Measurements from ENCODE around the gene C17orf58. TPM values are rescaled to one million over a fixed set of nuclear protein-coding genes. Genes with fewer than 3 reads are reported as not detected.
"Not testable (repeated sequence)": the region's sequence is repeated elsewhere in the genome, so short reads cannot be mapped to it uniquely, and the experiment has no call there.

C17orf58 gene
- total and polyA plus RNA-seq, 2 donors = 2.2 to 15.7 TPM

DNA sequence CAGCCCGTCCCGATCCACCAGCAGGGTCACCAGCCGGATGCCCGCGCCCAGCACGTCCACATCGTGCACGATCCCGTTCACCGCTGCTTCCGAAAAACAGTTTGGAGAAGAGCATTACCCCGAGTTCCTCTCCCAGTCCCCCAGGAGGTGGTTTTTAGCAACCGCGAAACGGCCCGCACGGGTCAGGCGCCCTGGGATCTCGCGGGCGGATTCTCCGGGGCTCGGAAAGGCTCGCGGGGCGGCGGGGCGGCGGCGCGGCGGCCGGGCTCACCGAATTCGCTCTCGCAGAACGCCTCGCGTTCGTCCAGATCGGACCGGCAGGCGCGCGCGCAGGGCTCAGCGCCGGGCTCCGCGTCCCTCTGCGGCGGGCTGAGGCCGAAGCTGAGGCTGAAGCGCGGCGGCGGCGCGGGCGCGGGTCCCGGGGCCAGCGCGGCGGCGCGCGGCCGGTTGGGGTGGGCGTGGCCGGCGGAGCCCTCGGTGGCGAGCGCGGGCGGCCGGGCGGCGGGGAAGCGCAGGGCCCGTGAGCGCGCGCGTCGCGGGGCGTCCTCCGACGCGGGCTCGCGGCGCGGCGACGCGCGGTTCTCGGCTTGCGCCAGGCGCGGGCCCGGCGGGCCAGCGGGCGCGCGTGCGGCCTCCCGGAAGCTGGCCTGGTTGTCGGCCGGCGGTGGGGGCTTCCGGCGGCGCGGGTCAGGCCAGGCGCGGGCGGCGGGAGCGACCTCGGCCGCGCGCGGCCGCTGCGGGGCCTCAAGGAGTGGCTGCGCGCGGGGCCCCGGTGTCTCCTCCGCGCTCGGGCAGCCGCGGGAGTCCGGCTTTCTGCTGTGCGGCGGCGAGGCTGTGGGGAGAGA is 2.9 kb downstream of the C17orf58 start:
- under 1% methylated on average over 144 of the region's 144 CpGs for WGBS
- H3K27me3 ChIP-seq (ENCODE audit: control insufficient read depth in 2 of 2, insufficient read depth in 1 of 2, low read length in 1 of 2) = peaks cover 45 to 66% of the 10 kb centered on the region in 2 donors
- peak overlapping the region; percentile 49 to 60 for H3K4me3 ChIP-seq (ENCODE audit: low read length in 2 of 2)
- no peaks in the 10 kb centered on the region for H3K9me3 ChIP-seq (ENCODE audit: control insufficient read depth in 2 of 2, insufficient read depth in 1 of 2, low read length in 1 of 2)
- no peaks in the 10 kb centered on the region for H3K36me3 ChIP-seq (ENCODE audit: control insufficient read depth in 2 of 2, insufficient read depth in 2 of 2, low read length in 1 of 2)
- peaks cover 7 to 25% of the 10 kb centered on the region in 2 donors for H3K4me1 ChIP-seq (ENCODE audit: control insufficient read depth in 2 of 2, insufficient read depth in 2 of 2, low read length in 2 of 2)
- H3K27ac ChIP-seq (ENCODE audit: low read depth in 1 of 2, low read length in 1 of 2) = peak overlapping the region; percentile 64 to 86
- DNase-seq (ENCODE audit: low read depth in 6 of 9, low spot score in 9 of 9) = peak in 7 of 9 donors; percentile 33 to 73 (median 41)

DNA sequence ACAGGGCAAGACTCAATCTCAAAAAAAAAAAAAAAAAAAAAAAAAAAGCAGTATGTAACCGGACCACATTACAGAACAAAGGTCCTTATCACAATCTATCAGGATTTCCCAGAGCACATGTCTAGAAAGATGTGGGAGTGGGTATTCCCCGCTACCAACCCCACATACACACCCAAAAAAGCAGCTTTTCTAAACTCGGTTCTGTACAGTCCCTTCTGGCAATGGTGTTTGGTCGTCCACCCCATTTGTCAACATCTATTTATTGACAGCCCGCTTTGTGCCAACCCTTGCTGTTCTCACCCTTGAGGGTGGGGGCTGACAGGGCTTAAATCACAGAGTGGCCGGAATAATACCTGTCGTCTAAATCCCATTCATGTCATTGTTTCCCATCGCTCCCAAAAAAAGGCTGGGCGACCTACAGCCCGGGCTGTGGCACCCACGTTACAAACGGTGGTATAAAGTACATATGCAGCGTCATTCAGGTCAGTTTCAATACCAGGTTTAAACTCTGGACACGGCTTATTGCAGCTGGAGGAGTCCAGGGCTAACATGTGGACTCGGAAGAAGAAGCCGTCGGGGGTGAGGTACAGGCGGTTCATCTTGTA is 3.6 kb downstream of the C17orf58 start:
- peaks cover 7 to 25% of the 10 kb centered on the region in 2 donors for H3K4me1 ChIP-seq (ENCODE audit: control insufficient read depth in 2 of 2, insufficient read depth in 2 of 2, low read length in 2 of 2)
- H3K27me3 ChIP-seq (ENCODE audit: control insufficient read depth in 2 of 2, insufficient read depth in 1 of 2, low read length in 1 of 2) = peaks cover 43 to 59% of the 10 kb centered on the region in 2 donors
- H3K4me3 ChIP-seq (ENCODE audit: low read length in 2 of 2) = peak overlapping the region; percentile 39 to 60
- peak in 1 of 9 donors; percentile 5 for DNase-seq (ENCODE audit: low read depth in 6 of 9, low spot score in 9 of 9)
- H3K27ac ChIP-seq (ENCODE audit: low read depth in 1 of 2, low read length in 1 of 2) = peak overlapping the region; percentile 10 to 12
- WGBS = 12% methylated on average over 18 of the region's 18 CpGs
- H3K36me3 ChIP-seq (ENCODE audit: control insufficient read depth in 2 of 2, insufficient read depth in 2 of 2, low read length in 1 of 2) = no peaks in the 10 kb centered on the region
- H3K9me3 ChIP-seq (ENCODE audit: control insufficient read depth in 2 of 2, insufficient read depth in 1 of 2, low read length in 1 of 2) = no peaks in the 10 kb centered on the region

DNA sequence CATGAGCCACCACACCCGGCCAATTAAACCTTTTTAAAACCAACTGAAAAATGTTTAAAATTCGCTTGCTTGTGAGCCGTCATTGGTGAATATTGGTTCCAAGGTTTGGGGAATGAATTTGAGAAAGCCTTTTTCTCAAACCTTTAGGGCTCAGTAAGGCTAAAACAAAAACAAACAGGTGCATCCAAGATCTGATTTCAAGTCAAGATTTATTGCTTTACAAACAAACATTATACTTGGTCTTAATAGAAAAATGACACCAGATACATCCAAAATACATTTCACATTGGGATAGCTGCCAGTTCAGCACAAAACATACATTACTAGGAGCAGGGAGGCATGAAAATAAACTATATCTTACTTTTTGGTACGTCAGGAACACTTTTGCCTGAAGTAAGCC is 5.4 kb downstream of the C17orf58 start:
- peaks cover 7 to 24% of the 10 kb centered on the region in 2 donors for H3K4me1 ChIP-seq (ENCODE audit: control insufficient read depth in 2 of 2, insufficient read depth in 2 of 2, low read length in 2 of 2)
- 96% methylated on average over 4 of the region's 4 CpGs for WGBS
- no peak overlapping the region for H3K4me3 ChIP-seq (ENCODE audit: low read length in 2 of 2)
- DNase-seq (ENCODE audit: low read depth in 6 of 9, low spot score in 9 of 9) = no peak
- no peaks in the 10 kb centered on the region for H3K9me3 ChIP-seq (ENCODE audit: control insufficient read depth in 2 of 2, insufficient read depth in 1 of 2, low read length in 1 of 2)
- H3K27ac ChIP-seq (ENCODE audit: low read depth in 1 of 2, low read length in 1 of 2) = no peak overlapping the region
- H3K36me3 ChIP-seq (ENCODE audit: control insufficient read depth in 2 of 2, insufficient read depth in 2 of 2, low read length in 1 of 2) = no peaks in the 10 kb centered on the region
- H3K27me3 ChIP-seq (ENCODE audit: control insufficient read depth in 2 of 2, insufficient read depth in 1 of 2, low read length in 1 of 2) = peaks cover 37 to 41% of the 10 kb centered on the region in 2 donors

DNA sequence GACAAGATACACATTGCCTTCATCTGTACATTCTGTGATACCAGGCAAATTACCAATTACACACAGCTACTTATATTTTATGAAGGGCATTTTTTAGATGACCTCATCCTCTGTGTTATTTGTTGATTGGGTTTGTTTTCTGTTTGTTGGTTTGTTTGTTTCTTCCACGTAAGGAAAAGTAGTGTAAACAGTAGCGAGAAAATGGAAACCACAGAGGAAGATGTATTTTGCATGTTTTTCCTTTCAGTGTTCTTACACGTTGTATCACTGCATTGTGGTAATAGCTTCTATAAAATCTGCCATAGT is 12.9 kb downstream of the C17orf58 start:
- 97% methylated on average over 3 of the region's 3 CpGs for WGBS
- Histone ChIP-seq H3K9me3 (ENCODE audit: control insufficient read depth in 2 of 2, insufficient read depth in 1 of 2, low read length in 1 of 2) (no peaks in the 10 kb centered on the region), H3K4me3 (ENCODE audit: low read length in 2 of 2) (no peak overlapping the region), H3K4me1 (ENCODE audit: control insufficient read depth in 2 of 2, insufficient read depth in 2 of 2, low read length in 2 of 2) (no peaks in the 10 kb centered on the region), H3K36me3 (ENCODE audit: control insufficient read depth in 2 of 2, insufficient read depth in 2 of 2, low read length in 1 of 2) (peaks cover 17 to 29% of the 10 kb centered on the region in 2 donors), H3K27me3 (ENCODE audit: control insufficient read depth in 2 of 2, insufficient read depth in 1 of 2, low read length in 1 of 2) (no peaks in the 10 kb centered on the region), H3K27ac (ENCODE audit: low read depth in 1 of 2, low read length in 1 of 2) (no peak overlapping the region)
- no peak for DNase-seq (ENCODE audit: low read depth in 6 of 9, low spot score in 9 of 9)

DNA sequence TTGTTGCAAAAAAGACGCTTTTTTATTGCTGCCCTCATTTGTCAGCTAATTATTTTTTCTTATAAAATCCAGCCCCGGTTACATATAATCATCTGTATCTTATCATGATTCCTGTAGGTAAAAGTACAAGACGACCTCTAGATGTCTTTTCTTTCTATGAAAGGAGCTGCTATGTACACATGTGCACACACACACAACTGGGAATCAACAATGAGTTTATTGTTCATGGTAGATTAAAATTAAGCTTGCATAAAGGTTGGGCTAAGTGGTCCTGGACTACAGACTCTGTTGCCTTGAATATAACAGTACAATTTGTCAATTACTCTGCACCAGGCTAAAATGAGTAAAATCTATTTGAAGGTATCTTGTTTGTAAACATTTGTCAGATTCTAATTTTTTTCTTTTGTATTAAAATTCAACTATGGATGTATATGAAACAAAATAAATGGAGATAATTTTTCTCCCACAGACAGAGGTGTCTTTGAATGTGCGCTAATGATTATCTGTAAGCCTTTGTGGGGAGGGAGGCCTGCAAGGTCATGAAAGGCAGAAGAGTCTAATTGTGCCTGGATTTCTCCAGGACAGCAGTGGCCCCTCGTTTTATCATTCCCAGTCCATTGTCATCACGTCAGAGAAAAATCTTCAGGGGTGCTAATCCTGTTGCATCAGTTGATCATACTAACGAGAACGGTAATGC is 13.4 kb downstream of the C17orf58 start:
- 98% methylated on average over 8 of the region's 8 CpGs for WGBS
- Histone ChIP-seq H3K36me3 (ENCODE audit: control insufficient read depth in 2 of 2, insufficient read depth in 2 of 2, low read length in 1 of 2) (peaks cover 18 to 30% of the 10 kb centered on the region in 2 donors), H3K4me1 (ENCODE audit: control insufficient read depth in 2 of 2, insufficient read depth in 2 of 2, low read length in 2 of 2) (no peaks in the 10 kb centered on the region), H3K27me3 (ENCODE audit: control insufficient read depth in 2 of 2, insufficient read depth in 1 of 2, low read length in 1 of 2) (no peaks in the 10 kb centered on the region), H3K4me3 (ENCODE audit: low read length in 2 of 2) (no peak overlapping the region), H3K9me3 (ENCODE audit: control insufficient read depth in 2 of 2, insufficient read depth in 1 of 2, low read length in 1 of 2) (no peaks in the 10 kb centered on the region), H3K27ac (ENCODE audit: low read depth in 1 of 2, low read length in 1 of 2) (no peak overlapping the region)
- no peak for DNase-seq (ENCODE audit: low read depth in 6 of 9, low spot score in 9 of 9)

DNA sequence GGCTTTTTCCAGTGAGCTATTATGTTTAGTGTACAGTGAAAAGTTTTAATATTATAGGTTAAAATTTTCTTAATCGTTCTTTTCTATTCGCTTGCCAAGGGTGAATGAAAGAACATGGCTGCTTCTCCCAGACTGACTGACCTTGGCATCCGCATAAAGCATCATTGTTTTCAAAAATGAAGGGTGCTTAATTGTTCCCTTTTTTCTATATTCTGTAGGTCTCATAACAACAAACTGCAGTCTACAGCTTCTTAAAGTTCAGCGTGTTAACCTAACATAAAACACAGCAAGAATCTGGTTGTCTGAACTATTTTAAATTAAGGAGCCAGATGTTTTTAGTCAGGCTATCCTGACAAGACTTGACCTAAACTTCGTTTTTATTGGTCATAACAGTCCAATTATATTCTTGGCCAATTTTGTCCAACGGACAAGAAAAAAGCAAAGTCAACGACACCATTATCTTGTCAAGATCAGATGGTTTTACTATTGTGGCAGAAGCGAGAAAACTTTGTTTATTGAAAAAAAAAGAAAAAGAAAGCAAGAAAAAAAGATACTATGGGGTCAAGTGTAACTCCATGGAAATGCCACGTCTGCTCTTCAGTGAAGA is 14.1 kb downstream of the C17orf58 start:
- 97% methylated on average over 9 of the region's 9 CpGs for WGBS

DNA sequence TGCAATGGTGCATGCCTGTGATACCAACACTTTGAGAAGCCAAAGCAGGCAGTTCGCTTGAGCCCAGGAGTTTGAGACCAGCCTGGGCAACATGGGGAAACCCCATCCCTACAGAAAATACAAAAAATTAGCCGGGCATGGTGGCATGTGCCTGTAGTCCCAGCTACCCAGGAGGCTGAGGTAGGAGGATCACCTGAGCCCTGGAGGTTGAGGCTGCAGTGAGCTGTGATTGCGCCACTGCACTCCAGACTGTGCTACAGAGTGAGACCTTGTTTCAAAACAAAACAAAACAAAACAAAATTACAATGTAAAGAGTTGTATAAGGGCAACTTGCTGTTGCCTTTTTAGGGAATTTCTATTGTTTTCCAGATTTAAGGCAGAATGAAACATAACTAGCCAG is 15.4 kb downstream of the C17orf58 start:
- peaks cover 28 to 45% of the 10 kb centered on the region in 2 donors for H3K36me3 ChIP-seq (ENCODE audit: control insufficient read depth in 2 of 2, insufficient read depth in 2 of 2, low read length in 1 of 2)
- DNase-seq (ENCODE audit: low read depth in 6 of 9, low spot score in 9 of 9); H3K27ac ChIP-seq (ENCODE audit: low read depth in 1 of 2, low read length in 1 of 2); H3K9me3 ChIP-seq (ENCODE audit: control insufficient read depth in 2 of 2, insufficient read depth in 1 of 2, low read length in 1 of 2); H3K4me1 ChIP-seq (ENCODE audit: control insufficient read depth in 2 of 2, insufficient read depth in 2 of 2, low read length in 2 of 2); H3K4me3 ChIP-seq (ENCODE audit: low read length in 2 of 2); H3K27me3 ChIP-seq (ENCODE audit: control insufficient read depth in 2 of 2, insufficient read depth in 1 of 2, low read length in 1 of 2): not testable (repeated sequence)
- 66% methylated on average over 3 of the region's 3 CpGs for WGBS

More for the DNA sequence above, 14.1 kb downstream of the C17orf58 start:
- Histone ChIP-seq H3K9me3 (ENCODE audit: control insufficient read depth in 2 of 2, insufficient read depth in 1 of 2, low read length in 1 of 2) (no peaks in the 10 kb centered on the region), H3K27ac (ENCODE audit: low read depth in 1 of 2, low read length in 1 of 2) (no peak overlapping the region), H3K27me3 (ENCODE audit: control insufficient read depth in 2 of 2, insufficient read depth in 1 of 2, low read length in 1 of 2) (no peaks in the 10 kb centered on the region), H3K4me3 (ENCODE audit: low read length in 2 of 2) (no peak overlapping the region), H3K4me1 (ENCODE audit: control insufficient read depth in 2 of 2, insufficient read depth in 2 of 2, low read length in 2 of 2) (no peaks in the 10 kb centered on the region), H3K36me3 (ENCODE audit: control insufficient read depth in 2 of 2, insufficient read depth in 2 of 2, low read length in 1 of 2) (peaks cover 20 to 33% of the 10 kb centered on the region in 2 donors)
- DNase-seq (ENCODE audit: low read depth in 6 of 9, low spot score in 9 of 9) = no peak

DNA sequence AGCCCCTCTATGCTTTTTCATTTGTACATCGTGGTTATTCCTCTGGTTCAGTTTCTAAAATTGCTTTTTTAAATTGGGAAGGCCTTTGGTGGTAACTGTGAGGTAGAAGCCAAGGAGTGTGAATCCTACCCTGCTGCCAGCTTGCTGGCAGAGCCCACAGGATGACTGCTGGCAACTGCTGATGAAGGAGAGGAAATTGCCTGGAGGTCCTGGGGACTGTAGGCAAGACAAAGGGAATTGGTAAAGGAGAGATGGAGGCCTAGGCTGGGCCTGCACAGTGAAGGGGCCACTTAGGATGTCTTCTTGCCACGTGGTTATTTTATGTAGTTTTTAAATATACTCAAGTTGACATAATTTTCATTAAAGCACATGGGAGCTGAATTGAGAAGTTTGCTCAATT is 15.8 kb downstream of the C17orf58 start:
- DNase-seq (ENCODE audit: low read depth in 6 of 9, low spot score in 9 of 9) = no peak
- Histone ChIP-seq H3K36me3 (ENCODE audit: control insufficient read depth in 2 of 2, insufficient read depth in 2 of 2, low read length in 1 of 2) (peaks cover 30 to 49% of the 10 kb centered on the region in 2 donors), H3K9me3 (ENCODE audit: control insufficient read depth in 2 of 2, insufficient read depth in 1 of 2, low read length in 1 of 2) (no peaks in the 10 kb centered on the region), H3K4me1 (ENCODE audit: control insufficient read depth in 2 of 2, insufficient read depth in 2 of 2, low read length in 2 of 2) (no peaks in the 10 kb centered on the region), H3K4me3 (ENCODE audit: low read length in 2 of 2) (no peak overlapping the region), H3K27me3 (ENCODE audit: control insufficient read depth in 2 of 2, insufficient read depth in 1 of 2, low read length in 1 of 2) (no peaks in the 10 kb centered on the region), H3K27ac (ENCODE audit: low read depth in 1 of 2, low read length in 1 of 2) (no peak overlapping the region)
- WGBS = 99% methylated on average over 2 of the region's 2 CpGs

Measured in thymus (tissue), 11 donors.